T-helper 2 cell (primary cell): ENCODE results near the gene PEX26.
"Not testable (repeated sequence)": the region's sequence is repeated elsewhere in the genome, so short reads cannot be mapped to it uniquely, and the experiment has no call there.

Source experiments
- DNase-seq, 5 experiments: peaks; one replicate each; pipeline versions ENCODE4 v3.0.0 to v3.0.0-alpha.2; 2012 to 2022

Gene PEX26

DNA sequence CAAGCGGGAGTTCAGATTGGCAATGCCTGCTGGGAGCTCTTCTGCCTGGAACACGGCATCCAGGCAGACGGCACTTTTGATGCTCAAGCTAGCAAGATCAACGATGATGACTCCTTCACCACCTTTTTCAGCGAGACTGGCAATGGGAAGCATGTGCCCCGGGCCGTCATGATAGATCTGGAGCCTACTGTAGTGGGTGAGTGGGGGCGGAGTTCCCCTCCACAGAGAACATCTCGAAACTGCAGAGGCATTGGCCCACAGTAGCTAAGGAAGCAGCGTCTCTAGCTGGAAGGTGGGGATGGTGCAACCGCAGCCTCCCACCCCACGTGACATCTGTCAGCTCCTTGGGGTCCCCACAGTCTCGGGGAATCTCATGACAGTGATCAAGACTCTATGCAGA, 43.7 kb downstream of the PEX26 start:
- DNase-seq = no peak

DNA sequence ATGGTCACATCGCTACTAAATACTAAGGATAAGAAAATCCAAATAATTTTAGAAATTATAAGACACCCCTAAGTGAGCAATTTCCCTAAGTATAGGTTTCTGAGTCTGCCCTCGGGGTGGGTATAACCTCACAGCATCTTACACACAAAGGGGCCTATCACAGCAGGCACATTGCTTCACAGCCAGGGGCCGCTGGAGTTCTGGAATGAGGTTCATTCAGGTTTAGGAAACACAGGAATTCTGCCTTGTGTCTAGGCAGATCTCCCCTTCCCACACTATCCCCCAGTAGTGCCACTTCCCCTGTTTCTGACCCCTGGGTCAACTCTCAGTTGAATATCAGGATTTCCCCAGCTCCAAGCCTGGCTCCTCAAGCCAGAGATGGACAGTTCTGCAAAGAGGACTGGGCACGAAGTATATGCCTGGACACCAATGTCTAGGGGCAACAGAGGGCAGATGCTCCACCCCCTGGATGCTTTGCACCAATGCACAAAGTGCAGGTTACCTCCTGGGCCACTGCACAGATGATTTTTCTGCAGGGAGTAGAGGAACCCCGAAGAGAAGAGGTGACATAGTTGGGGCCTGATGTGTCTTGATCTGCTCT, 44.3 kb downstream of the PEX26 start:
- DNase-seq = no peak

DNA sequence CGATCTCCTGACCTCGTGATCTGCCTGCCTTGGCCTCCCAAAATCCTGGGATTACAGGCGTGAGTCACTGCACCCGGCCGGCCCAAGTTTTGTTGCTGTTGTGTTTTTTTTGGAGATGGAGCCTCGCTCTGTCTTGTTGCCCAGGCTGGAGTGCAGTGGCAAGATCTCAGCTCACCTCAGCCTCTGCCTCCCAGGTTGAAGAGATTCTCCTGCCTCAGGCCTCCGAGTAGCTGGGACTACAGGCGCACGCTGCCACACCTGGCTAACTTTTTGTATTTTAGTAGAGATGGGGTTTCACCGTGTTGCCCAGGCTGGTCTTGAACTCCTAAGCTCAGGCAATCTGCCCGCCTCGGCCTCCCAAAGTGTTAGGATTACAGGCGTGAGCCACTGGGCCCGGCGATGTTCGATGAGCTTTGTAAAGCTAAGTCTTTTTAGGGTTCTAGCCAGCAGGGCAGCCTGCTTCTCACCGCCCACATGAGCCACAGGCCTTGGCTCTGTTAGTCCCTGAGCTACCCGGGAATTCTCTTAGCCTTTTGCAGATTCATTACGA, 45.8 kb downstream of the PEX26 start:
- not testable (repeated sequence) for DNase-seq

DNA sequence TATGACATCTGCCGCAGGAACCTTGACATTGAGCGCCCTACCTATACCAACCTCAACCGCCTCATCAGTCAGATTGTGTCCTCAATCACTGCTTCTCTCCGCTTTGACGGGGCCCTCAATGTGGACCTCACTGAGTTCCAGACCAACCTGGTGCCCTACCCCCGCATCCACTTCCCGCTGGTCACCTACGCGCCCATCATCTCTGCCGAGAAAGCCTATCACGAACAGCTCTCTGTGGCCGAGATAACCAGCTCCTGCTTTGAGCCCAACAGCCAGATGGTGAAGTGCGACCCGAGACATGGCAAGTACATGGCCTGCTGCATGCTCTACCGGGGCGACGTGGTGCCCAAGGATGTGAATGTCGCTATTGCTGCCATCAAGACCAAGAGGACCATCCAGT, 48.8 kb downstream of the PEX26 start:
- no peak for DNase-seq

DNA sequence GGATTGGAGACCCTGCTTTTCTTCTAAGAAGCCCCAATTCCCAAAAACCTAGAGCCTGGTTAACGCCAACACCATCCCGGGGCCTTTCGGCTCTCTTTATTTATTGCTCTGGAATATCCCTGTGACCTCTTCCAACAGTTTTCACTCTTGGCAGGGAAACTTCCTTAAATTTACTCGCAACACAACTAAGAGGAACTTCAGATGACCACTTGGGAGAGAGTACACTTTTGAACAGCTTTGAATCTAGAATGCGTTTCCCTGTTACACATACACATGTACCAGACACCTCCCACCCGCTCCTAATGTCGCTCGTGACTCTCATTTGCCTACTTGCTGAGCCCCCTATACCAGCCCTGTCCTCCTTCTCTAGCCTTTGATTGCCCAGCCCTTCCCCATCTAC, 52.2 kb downstream of the PEX26 start:
- no peak for DNase-seq

DNA sequence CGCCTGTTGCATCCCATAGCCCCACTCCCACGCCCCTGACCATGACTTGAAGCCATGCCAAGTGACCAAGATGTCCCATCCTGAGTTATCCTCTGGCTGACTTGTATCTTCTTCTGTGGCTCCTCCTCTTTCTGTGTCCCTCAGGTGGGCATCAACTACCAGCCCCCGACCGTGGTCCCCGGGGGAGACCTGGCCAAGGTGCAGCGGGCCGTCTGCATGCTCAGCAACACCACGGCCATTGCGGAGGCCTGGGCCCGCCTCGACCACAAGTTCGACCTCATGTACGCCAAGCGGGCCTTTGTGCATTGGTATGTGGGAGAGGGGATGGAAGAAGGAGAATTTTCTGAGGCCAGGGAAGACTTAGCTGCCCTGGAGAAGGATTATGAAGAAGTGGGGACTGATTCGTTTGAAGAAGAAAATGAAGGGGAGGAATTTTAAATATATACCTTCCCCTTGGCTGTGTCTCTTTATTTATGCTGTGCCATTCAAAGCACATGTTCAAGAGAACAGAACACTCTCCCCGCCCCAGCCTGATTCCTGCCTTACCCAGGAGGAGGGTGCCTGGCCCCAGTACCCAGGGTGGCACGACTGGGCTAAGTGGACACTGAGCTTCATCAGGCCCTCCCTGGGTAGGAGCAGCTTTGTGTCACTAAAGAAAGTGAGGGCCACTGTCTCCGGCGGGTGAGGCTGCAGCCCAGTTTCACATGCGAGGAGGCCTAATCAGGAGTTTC, 53.1 kb downstream of the PEX26 start:
- no peak for DNase-seq

DNA sequence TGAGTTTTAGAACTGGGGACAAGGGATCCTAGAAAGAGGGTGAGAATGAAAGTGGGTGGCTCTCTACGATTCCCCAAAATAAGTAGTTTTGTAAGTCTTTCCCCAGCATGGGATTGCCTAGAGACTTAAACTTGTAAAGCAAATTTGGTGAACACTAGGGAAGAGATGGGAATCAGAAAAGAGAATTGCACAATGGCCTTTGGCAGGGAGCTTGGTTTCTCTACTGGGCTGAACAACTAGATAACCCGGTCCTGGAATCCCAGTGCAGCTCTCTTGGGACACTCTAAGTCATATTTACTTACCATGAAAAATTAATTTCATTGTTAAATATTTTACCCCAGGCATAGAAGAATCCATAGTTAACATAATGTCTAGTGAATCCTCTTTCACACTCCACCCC, 55.7 kb downstream of the PEX26 start:
- no peak for DNase-seq

DNA sequence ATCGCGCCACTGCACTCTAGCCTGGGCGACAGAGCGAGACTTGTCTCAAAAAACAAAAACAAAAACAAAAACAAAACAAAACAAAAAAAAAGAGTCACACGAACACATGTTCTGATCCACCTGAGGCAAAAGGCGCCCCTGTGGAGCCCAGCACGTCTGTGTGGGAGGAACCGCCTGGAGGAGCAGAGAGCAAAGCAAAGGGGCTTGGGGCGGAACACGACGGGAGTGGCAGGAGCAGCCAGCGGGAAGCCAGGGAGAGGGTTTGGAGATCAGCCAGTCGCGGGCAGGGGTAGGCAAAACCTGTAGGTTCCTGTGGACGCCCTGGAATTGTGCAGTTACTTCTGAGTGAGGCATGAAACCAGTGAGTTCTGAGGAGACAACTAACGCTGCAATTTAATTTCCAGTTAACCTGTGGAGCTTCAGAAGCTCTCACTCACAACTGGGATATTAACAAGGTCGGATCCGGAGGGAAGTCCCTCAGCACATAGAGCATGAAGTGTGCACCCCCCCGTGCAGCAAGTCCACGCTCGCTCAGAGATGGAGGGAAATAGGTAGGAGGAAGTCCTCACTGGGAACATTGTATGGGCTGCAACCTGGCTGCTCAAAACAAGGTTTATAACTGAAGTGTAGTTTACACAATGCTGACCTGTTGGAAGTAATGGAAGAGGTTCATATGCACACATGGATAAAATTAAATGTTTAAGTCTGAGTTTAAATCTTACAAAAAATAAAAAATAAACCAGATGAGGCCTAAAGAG, 59.0 kb downstream of the PEX26 start:
- DNase-seq = no peak

DNA sequence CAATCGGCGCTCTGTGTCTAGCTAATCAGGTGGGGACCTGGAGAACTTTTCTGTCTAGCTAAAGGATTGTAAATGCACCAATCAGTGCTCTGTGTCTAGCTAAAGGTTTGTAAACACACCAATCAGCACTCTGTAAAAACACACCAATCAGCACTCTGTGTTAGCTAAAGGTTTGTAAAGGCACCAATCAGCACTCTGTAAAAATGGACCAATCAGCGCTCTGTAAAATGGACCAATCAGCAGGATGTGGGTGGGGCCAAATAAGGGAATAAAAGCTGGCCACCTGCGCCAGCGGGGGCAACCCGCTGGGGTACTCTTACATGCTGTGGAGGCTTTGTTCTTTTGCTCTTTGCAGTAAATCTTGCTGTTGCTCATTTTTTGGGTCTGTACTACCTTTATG, 63.2 kb downstream of the PEX26 start:
- not testable (repeated sequence) for DNase-seq

DNA sequence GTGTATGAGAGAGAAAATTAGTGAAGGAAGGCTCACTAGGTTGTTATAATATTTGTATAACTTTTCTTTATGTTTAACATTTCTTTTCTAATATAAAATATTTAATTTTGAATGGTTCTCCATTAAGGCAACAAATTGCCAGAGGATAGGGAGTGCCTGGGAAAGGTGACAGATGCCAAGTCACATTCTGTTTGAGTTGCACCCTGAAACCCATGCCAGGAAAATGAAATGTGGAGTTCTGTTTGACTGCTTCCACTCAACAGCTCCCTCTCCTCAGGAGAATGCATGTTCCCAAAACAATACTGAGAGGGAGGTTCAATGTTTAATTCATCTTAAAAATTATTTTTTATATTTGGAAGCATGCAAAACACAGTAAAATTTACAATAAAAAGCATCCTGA, 66.3 kb downstream of the PEX26 start:
- DNase-seq = no peak

DNA sequence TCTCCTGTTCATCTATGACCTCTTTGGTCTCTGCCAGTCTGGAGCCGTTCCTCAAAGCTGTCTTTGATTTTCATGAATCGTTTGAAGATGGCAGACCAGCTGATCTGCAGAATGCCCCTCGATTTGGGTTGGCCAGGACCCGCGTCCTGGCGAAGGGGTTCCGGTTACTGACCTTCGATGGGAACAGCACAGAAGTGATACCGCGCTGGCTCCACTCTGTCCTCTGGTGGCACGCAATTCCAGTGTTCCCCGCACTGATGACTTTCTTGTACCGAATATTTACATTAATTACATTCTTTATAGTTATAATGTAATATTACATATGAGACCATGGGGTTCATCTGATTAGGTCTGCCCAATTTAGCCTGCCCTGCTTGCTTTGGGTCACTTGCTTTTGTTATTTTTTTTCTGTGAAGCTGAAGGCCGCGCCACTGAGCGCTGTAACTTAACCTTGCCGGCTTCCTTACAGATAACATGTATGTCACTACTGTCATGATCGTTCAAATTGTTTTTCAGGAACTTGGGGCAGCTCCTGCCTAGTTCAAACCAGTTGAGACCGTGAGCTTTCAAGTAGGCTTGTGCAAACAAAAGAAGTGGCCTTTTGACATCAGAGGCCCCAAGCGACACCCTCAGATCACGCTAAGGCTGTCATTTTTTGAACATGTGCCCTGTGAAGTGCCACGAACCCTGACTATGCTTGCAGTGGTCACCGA, 68.0 kb downstream of the PEX26 start:
- no peak for DNase-seq

DNA sequence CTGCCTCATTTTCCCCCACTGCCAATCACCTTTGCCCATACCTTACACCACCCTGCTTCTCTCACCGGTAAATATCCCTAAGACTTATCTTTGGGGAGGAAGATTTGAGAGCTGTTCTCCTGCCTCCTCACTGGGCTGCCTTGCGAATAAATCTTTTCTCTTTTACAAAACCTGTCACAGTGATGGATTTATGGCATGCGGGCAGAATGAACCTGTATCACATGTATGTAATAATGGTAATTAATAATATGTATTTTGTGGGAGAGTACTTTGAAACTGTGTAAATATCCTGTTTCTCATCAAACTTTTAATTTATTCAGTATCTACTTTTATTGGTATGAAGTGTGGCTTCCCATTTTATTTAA, 68.6 kb downstream of the PEX26 start:
- no peak for DNase-seq

DNA sequence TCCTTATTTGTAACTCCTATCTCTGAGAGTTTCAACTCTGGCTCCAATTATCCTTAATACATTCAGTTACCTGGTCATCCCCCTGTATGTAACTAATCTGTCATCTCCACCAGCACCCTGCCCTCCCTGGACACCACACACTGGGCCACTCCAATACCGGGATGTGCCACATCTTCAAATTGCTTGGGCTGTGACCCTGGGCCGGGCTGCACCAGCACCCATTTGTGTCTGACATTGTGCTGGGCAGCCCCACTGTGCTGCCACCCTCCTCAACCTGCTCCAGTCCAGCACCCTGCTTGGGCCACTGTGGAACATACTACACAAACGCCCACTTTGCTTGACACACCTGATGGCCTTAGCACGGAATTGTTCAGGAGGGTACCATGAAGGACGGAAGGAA, 70.0 kb downstream of the PEX26 start:
- no peak for DNase-seq

DNA sequence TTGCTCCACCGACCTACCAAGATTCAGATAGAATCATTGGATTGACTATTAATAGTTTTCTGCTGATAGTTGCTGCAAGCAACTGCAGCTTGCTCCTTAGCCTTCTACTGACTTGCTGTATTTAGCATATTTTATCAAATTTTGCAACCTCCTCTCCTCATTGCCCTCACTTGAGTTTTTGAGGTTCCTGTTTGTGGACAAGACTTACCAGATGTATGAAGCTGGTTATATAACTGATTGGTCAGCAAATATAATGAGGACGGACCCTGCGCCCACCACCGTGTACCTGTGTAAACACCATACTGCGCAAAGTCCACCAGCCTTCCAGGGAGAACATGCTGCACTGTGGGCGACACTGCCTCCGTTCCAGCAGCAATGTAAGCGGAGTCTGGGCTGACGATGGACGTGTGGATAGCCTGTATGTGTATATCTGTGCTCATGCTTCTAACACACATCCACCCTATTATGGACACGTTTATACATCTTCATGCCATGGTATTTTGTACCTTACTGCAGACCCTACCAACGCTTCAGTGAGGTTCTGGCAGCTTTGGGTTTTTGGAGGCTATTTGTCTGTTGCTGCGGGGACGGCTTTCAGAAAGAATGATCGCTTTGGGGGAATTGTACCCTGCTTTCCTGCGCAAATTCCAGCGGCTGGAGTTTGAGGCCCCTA, 70.6 kb downstream of the PEX26 start:
- DNase-seq = no peak

DNA sequence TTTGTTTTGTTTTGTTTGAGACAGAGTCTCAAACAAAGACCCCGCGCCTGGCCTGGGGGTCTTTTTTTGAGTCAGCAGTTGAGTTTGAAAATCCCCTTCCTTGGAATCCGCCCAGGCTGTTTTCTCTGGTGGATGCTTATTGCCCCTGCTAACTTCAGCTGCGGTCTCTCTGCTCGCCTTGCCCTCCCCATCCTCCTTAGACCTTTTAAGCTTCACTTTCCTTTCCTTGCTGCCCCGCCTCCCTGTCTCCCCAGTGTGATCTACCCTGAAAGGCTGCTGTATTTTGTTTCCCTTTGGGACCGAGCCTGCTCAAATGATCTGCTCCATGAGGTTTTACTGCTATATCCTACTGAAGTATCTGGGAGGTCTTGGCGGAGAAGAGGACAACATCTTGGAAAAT, 74.7 kb downstream of the PEX26 start:
- DNase-seq = peak in 1 of 5 experiments; percentile 9

DNA sequence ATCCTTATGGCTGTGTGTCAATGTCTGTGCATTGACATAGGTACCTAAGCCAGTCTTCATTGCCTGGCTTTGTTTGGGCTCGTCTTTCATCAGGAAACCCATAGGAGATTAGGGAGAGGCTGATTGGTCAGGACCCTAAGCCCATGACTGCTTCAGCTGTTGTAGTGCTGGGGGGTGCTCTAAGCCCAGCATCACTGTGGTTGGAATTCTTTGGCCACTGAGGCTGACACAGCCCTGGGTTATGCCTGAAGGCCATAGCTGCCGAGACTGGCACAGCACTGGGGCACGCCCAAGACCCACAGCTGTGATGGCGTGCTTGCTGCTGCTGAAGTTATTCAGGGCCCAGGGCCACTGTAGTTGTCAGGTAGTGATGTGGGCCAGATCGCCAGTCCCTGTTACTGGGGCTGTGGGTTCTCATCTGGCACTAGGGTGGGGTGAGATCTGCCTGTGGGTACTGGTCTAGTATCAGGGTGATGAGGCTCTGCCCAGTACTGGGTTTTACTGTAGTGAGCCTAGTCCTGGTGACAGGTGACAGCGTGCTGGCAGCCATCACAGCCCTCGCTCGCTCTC, 77.1 kb downstream of the PEX26 start:
- DNase-seq = no peak
